NCI-H1694 treated with DMSO at 0.1 percent for 48 hours (cell line): ENCODE data around the gene APC.
"Not testable (repeated sequence)": the region's sequence is repeated elsewhere in the genome, so short reads cannot be mapped to it uniquely, and the experiment has no call there.

Experiments
- DNase-seq: peaks from one replicate; lab custom pipeline; 2025; lab: John Stamatoyannopoulos, UW

The APC gene

GRCh38 chr5:112716895-112717294, 20.8 kb upstream of the APC start:
- DNase-seq, result not testable (repeated sequence)

DNA sequence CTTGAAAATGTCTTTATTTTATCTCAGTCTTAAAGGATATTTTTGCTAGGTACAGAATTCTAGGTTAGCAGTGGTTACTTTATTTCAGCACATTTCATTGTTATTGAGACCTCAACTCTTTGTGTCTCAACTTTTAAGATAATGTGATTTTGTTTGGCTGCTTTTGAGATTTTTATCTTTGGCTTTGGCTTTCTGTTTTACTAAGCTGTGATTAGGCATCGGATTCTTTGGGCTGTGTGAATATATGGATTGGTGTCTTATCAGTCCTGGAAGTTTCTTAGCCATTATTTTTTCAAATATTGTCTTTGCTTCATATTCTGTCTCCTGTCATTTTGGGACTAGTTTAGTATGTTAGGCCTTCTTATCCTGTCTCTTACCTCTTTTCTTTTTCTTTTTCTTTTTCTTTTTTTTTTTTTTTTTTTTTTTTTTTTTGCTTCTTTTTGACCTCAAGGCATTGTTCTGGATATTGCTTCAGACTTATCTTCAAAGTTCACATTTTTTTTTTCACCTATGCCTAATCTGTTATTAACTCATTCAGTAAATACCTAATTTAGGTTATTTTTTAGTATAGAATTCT, 20.1 kb upstream of the APC start:
- DNase-seq, result no peak

GRCh38 chr5:112718344-112718743, 19.3 kb upstream of the APC start:
- no peak for DNase-seq

GRCh38 chr5:112720576-112720975, 17.1 kb upstream of the APC start:
- DNase-seq, result no peak

GRCh38 chr5:112724901-112725300, 12.8 kb upstream of the APC start:
- DNase-seq, result no peak

GRCh38 chr5:112729630-112730029, 8.1 kb upstream of the APC start:
- DNase-seq, result no peak

GRCh38 chr5:112732131-112732530, 5.6 kb upstream of the APC start:
- DNase-seq, result no peak

DNA sequence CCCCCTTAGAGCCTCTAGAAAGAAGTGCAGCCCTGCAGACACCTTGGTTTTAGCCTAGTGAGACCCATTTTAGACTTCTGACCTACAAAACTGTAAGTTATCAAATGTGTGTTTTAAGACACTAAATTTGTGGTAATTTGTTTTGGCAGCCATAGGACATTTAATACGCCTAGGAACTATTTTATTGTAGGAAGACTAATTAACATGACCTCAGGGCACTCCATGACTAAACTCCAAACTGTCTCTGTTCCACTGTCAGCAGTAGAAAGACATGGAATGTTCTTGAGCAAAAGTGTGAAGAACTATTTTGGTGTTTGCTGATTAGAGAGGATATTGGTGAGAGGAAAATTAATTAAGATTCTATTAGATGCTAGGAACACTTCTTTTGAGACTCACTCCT, 4.1 kb upstream of the APC start:
- no peak for DNase-seq

DNA sequence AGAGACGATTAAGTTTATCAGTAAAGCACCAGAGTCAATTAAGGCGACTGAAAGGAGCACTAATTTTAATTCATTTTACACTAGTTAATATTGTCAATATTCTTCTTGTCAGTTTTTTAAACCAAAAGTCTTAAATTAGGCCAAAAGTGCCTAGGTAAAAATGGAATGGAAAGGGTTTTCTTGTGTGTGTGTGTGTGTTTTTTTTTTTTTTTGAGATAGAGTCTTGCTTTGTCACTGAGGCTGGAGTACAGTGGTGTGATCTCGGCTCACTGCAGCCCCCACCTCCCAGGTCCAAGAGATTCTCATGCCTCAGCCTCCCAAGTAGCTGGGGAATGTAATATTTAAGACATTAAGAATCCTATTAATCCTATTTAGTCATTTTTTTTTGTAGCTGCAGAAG, 3.1 kb upstream of the APC start:
- DNase-seq, result no peak

DNA sequence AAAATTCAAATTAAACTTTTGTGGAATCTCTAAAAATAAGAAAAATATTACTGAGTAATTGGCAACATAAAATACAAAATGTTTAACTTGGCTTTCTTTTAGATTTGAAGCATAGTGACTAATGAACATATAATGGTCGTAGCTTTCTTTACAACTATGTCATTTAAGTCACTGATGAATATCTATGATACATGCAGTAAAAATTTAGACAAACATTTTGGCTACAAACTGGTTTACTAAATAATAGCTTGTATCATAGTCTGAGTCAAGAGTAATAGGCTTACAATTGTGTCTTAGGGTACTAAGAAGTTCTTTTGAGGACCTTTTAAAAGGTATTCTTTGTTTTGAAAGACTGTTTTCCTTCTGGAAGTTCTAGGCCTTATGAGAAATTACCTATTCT, 2.0 kb upstream of the APC start:
- no peak for DNase-seq

GRCh38 chr5:112737070-112737462, 619 bp upstream of the APC start:
- no peak for DNase-seq

GRCh38 chr5:112738191-112738560, 491 bp downstream of the APC start:
- DNase-seq, result peak; percentile 26

- DNase-seq, result no peak
Measured at GRCh38 chr5:112742424-112742823, 4.7 kb downstream of the APC start.

GRCh38 chr5:112743631-112744030, 5.9 kb downstream of the APC start:
- DNase-seq, result no peak

GRCh38 chr5:112752335-112752734, 14.7 kb downstream of the APC start:
- no peak for DNase-seq

GRCh38 chr5:112755703-112756102, 18.0 kb downstream of the APC start:
- no peak for DNase-seq

DNA sequence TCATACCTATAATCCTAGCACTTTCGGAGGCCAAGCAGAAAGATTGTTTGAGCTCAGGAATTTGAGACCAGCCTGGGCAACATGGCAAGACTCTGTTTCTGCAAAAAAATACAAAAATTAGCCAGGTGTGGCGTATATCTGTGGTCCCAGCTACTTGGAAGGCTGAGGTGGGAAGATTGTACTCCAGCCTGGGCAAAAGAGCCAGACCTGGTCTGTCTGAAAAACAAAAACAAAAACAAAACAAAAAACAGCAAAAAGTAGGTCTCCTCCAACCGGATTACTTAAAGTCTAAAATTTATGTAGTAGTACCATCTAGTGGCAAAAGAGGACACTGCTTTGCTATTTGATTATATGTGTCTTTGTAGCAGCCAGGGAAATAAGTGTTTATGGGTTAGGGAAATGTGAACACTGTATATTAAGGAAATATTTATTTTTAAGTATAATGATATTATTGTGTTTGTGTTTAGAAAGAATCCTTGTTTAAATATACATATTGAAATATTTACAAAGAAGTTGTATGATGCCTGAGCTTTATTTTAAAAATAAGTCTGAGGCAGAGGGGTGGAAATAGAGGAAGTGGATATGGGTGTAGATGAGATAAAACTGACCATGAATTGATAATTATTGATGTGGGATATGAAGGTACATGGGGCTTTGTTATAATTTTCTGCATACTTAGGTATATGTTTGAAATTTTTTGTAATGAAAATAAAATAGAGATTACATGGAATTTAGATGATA, 20.0 kb downstream of the APC start:
- DNase-seq, result peak; percentile 65

- DNase-seq, result no peak
Measured at GRCh38 chr5:112758676-112759075, 21.0 kb downstream of the APC start.

- no peak for DNase-seq
Measured at GRCh38 chr5:112762113-112762810, 24.6 kb downstream of the APC start.

DNA sequence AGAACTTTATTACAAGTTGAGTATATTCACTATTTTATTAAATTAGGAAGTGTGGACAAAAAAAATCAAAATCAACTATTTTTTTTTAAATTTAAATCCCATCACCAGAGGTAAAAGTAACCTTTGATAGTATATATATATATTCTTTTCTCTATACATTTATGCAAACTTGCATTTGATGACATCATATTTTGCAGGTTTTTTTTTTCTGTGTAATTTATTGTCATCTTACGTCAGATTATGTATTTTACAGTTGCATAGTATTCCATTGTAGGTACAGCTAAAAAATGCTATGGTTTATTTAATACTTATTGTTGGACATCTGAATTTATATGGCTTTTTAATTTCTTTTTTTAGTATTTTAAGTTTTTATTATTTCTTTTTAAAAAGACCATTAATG, 25.5 kb downstream of the APC start:
- no peak for DNase-seq

- DNase-seq, result no peak
Measured at GRCh38 chr5:112772124-112772523, 34.4 kb downstream of the APC start.

DNA sequence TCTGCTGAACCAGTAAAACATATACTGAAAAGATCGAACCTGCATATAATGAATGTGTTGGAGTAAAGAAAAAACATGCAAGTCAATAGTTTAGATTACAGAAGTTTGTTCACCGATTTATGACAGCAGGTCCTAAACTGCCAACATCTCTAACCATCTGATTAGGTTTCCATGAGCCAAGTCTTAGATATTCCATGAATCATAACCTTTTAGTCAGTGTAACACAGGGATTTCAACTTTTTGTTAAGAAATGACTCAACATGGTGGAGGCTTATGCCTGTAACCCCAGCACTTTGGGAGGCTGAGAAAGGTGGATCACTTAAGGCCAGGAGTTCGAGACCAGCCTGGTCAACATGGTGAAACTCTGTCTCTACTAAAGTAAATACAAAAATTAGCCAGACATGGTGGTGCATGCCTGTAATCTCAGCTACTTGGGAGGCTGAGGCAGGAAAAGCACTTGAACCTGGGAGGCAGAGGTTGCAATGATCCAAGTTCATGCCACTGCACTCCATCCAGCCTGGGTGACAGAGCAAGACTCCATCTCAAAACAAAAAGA, 38.7 kb downstream of the APC start:
- DNase-seq, result no peak

DNA sequence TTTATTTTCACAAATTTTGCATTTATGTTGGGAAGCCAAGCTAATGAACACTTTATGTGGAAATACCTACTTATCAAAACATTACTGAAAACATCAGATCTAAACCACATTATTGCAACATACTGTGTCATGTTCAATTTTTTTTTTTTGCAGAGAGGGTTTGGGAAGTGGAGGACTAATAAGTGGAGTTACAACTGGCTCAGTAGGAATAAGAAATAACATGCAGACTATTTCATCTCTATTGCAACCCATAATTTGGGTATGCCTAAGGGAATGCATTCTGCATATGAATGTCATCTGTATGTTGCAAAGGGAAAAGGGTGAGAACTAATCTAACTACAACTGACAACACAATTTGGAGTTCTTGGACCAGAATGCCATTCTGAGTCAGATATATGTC, 41.8 kb downstream of the APC start:
- DNase-seq, result no peak
